Endothelial cell of umbilical vein (primary cell): ENCODE measurements around the gene CAPN12. TPM values are rescaled to one million over a fixed set of nuclear protein-coding genes. Genes with fewer than 3 reads are reported as not detected.

Experiments
- BruUV-seq: library from RNA; stranded (reverse); fragments of 400-500 nt; replicated peaks from 2 replicates; lab custom pipeline; 2021; lab: Mats Ljungman, UMichigan
- CTCF ChIA-PET: fragments of 300-600, 350-600 bp; sonication (Branson Sonifier 250); formaldehyde crosslinking; loops from one replicate; lab custom pipeline; 2021; ENCODE audit warnings: antibody characterized with exemption, inconsistent platforms; lab: Charles Lee
- POLR2A ChIA-PET: fragments of 300-600, 350-600 bp; sonication (Branson Sonifier 250); formaldehyde crosslinking; loops from one replicate; lab custom pipeline; 2021; ENCODE audit warnings: antibody characterized with exemption, inconsistent platforms; lab: Charles Lee
- DNase-seq: peaks from one replicate; pipeline ENCODE4 v3.0.0-alpha.2; 2011; ENCODE audit warnings: low read depth, low spot score
- FAIRE-seq: peaks from 2 replicates; lab custom pipeline; 2011; peaks lifted over from hg19 to GRCh38; lab: Jason Lieb, UNC
- H2AFZ ChIP-seq: 2 replicates; pipeline ENCODE4 v1.6.0; 2012; ENCODE audit warnings: low read depth, low read length, control low read depth, inconsistent platforms
- H3K27ac ChIP-seq: 2 replicates; pipeline ENCODE4 v1.5.1; 2011; ENCODE audit warnings: low read depth, mild to moderate bottlenecking, control low read depth, low read length, moderate library complexity; ENCODE audit not compliant: insufficient read depth
- H3K27me3 ChIP-seq, 2 experiments: 2 replicates each; pipeline versions ENCODE4 v1.6.0 to v1.6.1; 2011; ENCODE audit warnings: low read length in 2 of 2, mixed read lengths in 1 of 2; ENCODE audit not compliant: control insufficient read depth in 2 of 2, insufficient read depth in 2 of 2
- H3K36me3 ChIP-seq, 2 experiments: 2 replicates in 1 of 2; 3 replicates in 1 of 2; pipeline ENCODE4 v1.5.1; 2011; ENCODE audit warnings: low read length in 2 of 2, mild to moderate bottlenecking in 1 of 2, moderate library complexity in 1 of 2; ENCODE audit not compliant: control insufficient read depth in 2 of 2, insufficient read depth in 2 of 2; ENCODE audit errors: extremely low read depth in 1 of 2
- H3K4me1 ChIP-seq: 3 replicates; pipeline ENCODE4 v1.5.1; 2011; ENCODE audit warnings: mild to moderate bottlenecking, low read length; ENCODE audit not compliant: control insufficient read depth, insufficient read depth; ENCODE audit errors: extremely low read depth
- H3K4me2 ChIP-seq: 2 replicates; pipeline ENCODE4 v1.6.1; 2011; ENCODE audit warnings: low read length, control low read depth, mixed read lengths; ENCODE audit not compliant: insufficient read depth
- H3K4me3 ChIP-seq, 3 experiments: fragments of 200-600 bp in 1 of 3; sonication (generic), shearing (Covaris generic) in 1 of 3; replicated peaks in 1 of 3; 2 replicates each; pipeline ENCODE4 v1.5.1; 2011 to 2016; ENCODE audit warnings: control low read depth in 3 of 3, low read length in 3 of 3, mild to moderate bottlenecking in 2 of 3, inconsistent platforms in 1 of 3, low read depth in 1 of 3, moderate library complexity in 1 of 3; ENCODE audit not compliant: insufficient read depth in 1 of 3
- H3K79me2 ChIP-seq: 2 replicates; pipeline ENCODE4 v1.6.0; 2012; ENCODE audit warnings: low read length, inconsistent platforms; ENCODE audit not compliant: control insufficient read depth, insufficient read depth
- H3K9ac ChIP-seq: replicated peaks from 2 replicates; pipeline ENCODE3; 2011; ENCODE audit warnings: low read length, control low read depth; ENCODE audit not compliant: insufficient read depth; ENCODE audit errors: extremely low read depth
- H3K9me1 ChIP-seq: replicated peaks from 3 replicates; pipeline ENCODE4 v1.6.0; 2011; ENCODE audit warnings: mild to moderate bottlenecking, low read length; ENCODE audit not compliant: control insufficient read depth, insufficient read depth; ENCODE audit errors: extremely low read depth
- H3K9me3 ChIP-seq: replicated peaks from 2 replicates; pipeline ENCODE4 v1.5.1; 2012; ENCODE audit warnings: low read length, inconsistent platforms; ENCODE audit not compliant: control insufficient read depth, insufficient read depth
- H4K20me1 ChIP-seq: replicated peaks from 2 replicates; pipeline ENCODE3; 2011; ENCODE audit warnings: mild to moderate bottlenecking, low read length; ENCODE audit not compliant: control insufficient read depth, insufficient read depth; ENCODE audit errors: extremely low read depth
- CTCF ChIP-seq, 2 donors: IDR thresholded peaks; 1 replicate in 1 of 2; 2 replicates in 1 of 2; pipeline ENCODE4 v1.5.1; 2011; ENCODE audit warnings: low read length in 2 of 2, mild to moderate bottlenecking in 2 of 2, moderate library complexity in 2 of 2, control low read depth in 1 of 2, inconsistent platforms in 1 of 2, low read depth in 1 of 2; ENCODE audit not compliant: insufficient read depth in 1 of 2; ENCODE audit errors: extremely low read depth in 1 of 2
- EZH2 ChIP-seq: IDR thresholded peaks from 2 replicates; pipeline ENCODE4 v1.6.1; 2012; ENCODE audit warnings: borderline replicate concordance, low read depth, mild to moderate bottlenecking, moderate library complexity, low read length, inconsistent platforms; ENCODE audit not compliant: severe bottlenecking
- FOS ChIP-seq: IDR thresholded peaks from 2 replicates; pipeline ENCODE4 v1.6.1; 2011; ENCODE audit warnings: mild to moderate bottlenecking, low read length, moderate library complexity, borderline replicate concordance; ENCODE audit not compliant: insufficient read depth
- GATA2 ChIP-seq: IDR thresholded peaks from 2 replicates; pipeline ENCODE4 v1.7.0; 2011; ENCODE audit warnings: low read depth, mild to moderate bottlenecking, moderate library complexity, mixed read lengths, low read length; ENCODE audit not compliant: insufficient read length, insufficient read depth
- JUN ChIP-seq: IDR thresholded peaks from 2 replicates; pipeline ENCODE4 v1.6.1; 2011; ENCODE audit warnings: borderline replicate concordance, low read depth; ENCODE audit not compliant: insufficient read length, insufficient read depth
- MAX ChIP-seq: IDR thresholded peaks from 2 replicates; pipeline ENCODE4 v1.6.1; 2011; ENCODE audit not compliant: insufficient read depth, insufficient read length
- MYC ChIP-seq: IDR thresholded peaks from one replicate; pipeline ENCODE4 v1.6.1; 2011; ENCODE audit warnings: mild to moderate bottlenecking, low read depth, low read length
- POLR2A ChIP-seq: IDR thresholded peaks from 2 replicates; pipeline ENCODE4 v1.6.1; 2012; ENCODE audit warnings: low read depth, mild to moderate bottlenecking, control low read depth, low read length
- POLR2AphosphoS5 ChIP-seq: IDR thresholded peaks from 2 replicates; pipeline ENCODE4 v1.6.1; 2012; ENCODE audit warnings: low read depth, mild to moderate bottlenecking, control low read depth, low read length, moderate library complexity; ENCODE audit not compliant: insufficient read depth
- dilution Hi-C: fragments of 300-500 bp; cut with MboI; formaldehyde crosslinking; loops from one replicate; pipeline ENCODE4 v1.15.0; 2019; ENCODE audit warnings: low sequenced_read_pairs; ENCODE audit not compliant: extremely low pct_ligation_motif_present
- intact Hi-C: fragments of 100-400 bp; cut with micrococcal nuclease; formaldehyde crosslinking; loops from one replicate; pipeline ENCODE4 v1.10.0; 2022
- polyA plus RNA-seq, 4 experiments: library from polyadenylated mRNA; depleted of rRNA in 3 of 4; stranded (reverse) in 3 of 4; unstranded in 1 of 4; fragments of >200 nt; gene quantifications; 2 replicates each; pipeline versions ENCODE4 v1.2.1 to v1.2.3, GENCODE V29; 2011 to 2012; ENCODE audit warnings: missing spikeins in 1 of 4
- total RNA-seq: library from RNA; stranded (reverse); gene quantifications from 2 replicates; pipeline ENCODE4 v1.2.3, GENCODE V29; 2021

Gene CAPN12
- total and polyA plus RNA-seq, 2 donors (not counting 3 experiments of a cell fraction or from before 2014, with no cell fraction given), result 0.35 TPM; not detected in 1

- no peaks in the 10 kb centered on the region for H3K9me1 ChIP-seq
- TF ChIP-seq JUN (no peak), GATA2 (no peak), FOS (no peak), CTCF (IDR thresholded peaks at IDR 0.05; ENCODE audit: extremely low read depth in 1 of 2, insufficient read depth in 1 of 2, low read depth in 1 of 2, low read length in 2 of 2) (no peak), EZH2 (no peak), POLR2AphosphoS5 (no peak), MYC (no peak), POLR2A (no peak), MAX (no peak)
- H3K79me2 ChIP-seq, result no peaks in the 10 kb centered on the region
- no peak for DNase-seq
- H3K27ac ChIP-seq, result no peak overlapping the region
- POLR2A ChIA-PET, result no interaction called here
- BruUV-seq, result no TSS peak
- H3K4me2 ChIP-seq, result no peak overlapping the region
- no peak overlapping the region for H2AFZ ChIP-seq
- H3K9me3 ChIP-seq, result no peaks in the 10 kb centered on the region
- H3K27me3 ChIP-seq, result no peaks in the 10 kb centered on the region
- FAIRE-seq, result no peak
- CTCF ChIA-PET, result interaction anchor here (1.6 kb wide), 1 partner anchor 110 kb away, joined by 4 read pairs; no protein-coding TSS in a partner anchor
- intact Hi-C loops, result no loop called here
- no peaks in the 10 kb centered on the region for H3K4me1 ChIP-seq
- H3K9ac ChIP-seq, result no peak overlapping the region
- dilution Hi-C loops, result no loop called here
- H4K20me1 ChIP-seq, result no peaks in the 10 kb centered on the region
- H3K4me3 ChIP-seq, result no peak overlapping the region
- no peaks in the 10 kb centered on the region for H3K36me3 ChIP-seq
Observed at GRCh38 chr19:38744874-38745273, 600 bp upstream of the CAPN12 start.
